ENCODE data around the gene GCNT2. TPM values are rescaled to one million over a fixed set of nuclear protein-coding genes. Genes with fewer than 3 reads are reported as not detected.
"Not testable (repeated sequence)": the region's sequence is repeated elsewhere in the genome, so short reads cannot be mapped to it uniquely, and the experiment has no call there.

GCNT2 gene
- total RNA-seq, 1 experiment from 2014 or later, result 6.4 TPM

- DNase-seq (ENCODE audit: low read depth), result no peak
Measured at GRCh38 chr6:10658910-10659698, 138.0 kb downstream of the GCNT2 start.

- peak; percentile 17 for DNase-seq (ENCODE audit: low read depth)
Measured at GRCh38 chr6:10659699-10660348, 138.7 kb downstream of the GCNT2 start.

GRCh38 chr6:10660431-10661191, 139.5 kb downstream of the GCNT2 start:
- not testable (repeated sequence) for DNase-seq (ENCODE audit: low read depth)

GRCh38 chr6:10662207-10662606, 141.1 kb downstream of the GCNT2 start:
- DNase-seq (ENCODE audit: low read depth), result no peak

- DNase-seq (ENCODE audit: low read depth), result no peak
Measured at GRCh38 chr6:10662742-10663141, 141.6 kb downstream of the GCNT2 start.

- DNase-seq (ENCODE audit: low read depth), result not testable (repeated sequence)
Measured at GRCh38 chr6:10665595-10665994, 144.4 kb downstream of the GCNT2 start.

- DNase-seq (ENCODE audit: low read depth), result no peak
Measured at GRCh38 chr6:10668126-10668917, 147.2 kb downstream of the GCNT2 start.

GRCh38 chr6:10676403-10676802, 155.3 kb downstream of the GCNT2 start:
- DNase-seq (ENCODE audit: low read depth), result no peak

- no peak for DNase-seq (ENCODE audit: low read depth)
Measured at GRCh38 chr6:10678456-10678855, 157.3 kb downstream of the GCNT2 start.

Small RNA genes within 50 kb of the gene (small RNA-seq; reads per million reads assigned to genes)
- gene RF00019, result not detected

Other genes with a start within 250 kb of the GCNT2 start
- 0.60 and 1.8 TPM in 2 replicates for gene TFAP2A, start 106.3 kb upstream of the GCNT2 start, total RNA-seq (2014; rRNA removed; shearing (Covaris generic))
- 1.9 and 2.9 TPM in 2 replicates for gene C6orf52, start 173.3 kb downstream of the GCNT2 start, total RNA-seq (2014; rRNA removed; shearing (Covaris generic))
- gene PAK1IP1, start 173.6 kb downstream of the GCNT2 start, total RNA-seq (2014; rRNA removed; shearing (Covaris generic)), result 57.9 and 64.3 TPM in 2 replicates
- 137 and 140 TPM in 2 replicates for gene TMEM14C, start 201.7 kb downstream of the GCNT2 start, total RNA-seq (2014; rRNA removed; shearing (Covaris generic))
- gene TMEM14B, start 226.5 kb downstream of the GCNT2 start, total RNA-seq (2014; rRNA removed; shearing (Covaris generic)), result 120 and 122 TPM in 2 replicates

All from HT1080 (cell line).